Muscle of leg (tissue), 16 donors: ENCODE measurements around the gene NANP. TPM values are rescaled to one million over a fixed set of nuclear protein-coding genes. Genes with fewer than 3 reads are reported as not detected.
"Not testable (repeated sequence)": the region's sequence is repeated elsewhere in the genome, so short reads cannot be mapped to it uniquely, and the experiment has no call there.

Experiments used
- DNase-seq: peaks from one replicate; pipeline ENCODE4 v3.0.0; 2013
- H3K27ac ChIP-seq: one replicate; pipeline ENCODE4 v1.5.1; 2013; ENCODE audit warnings: mild to moderate bottlenecking, low read length, control low read depth
- H3K27me3 ChIP-seq: one replicate; pipeline ENCODE4 v1.6.1; 2013; ENCODE audit warnings: low read length; ENCODE audit not compliant: control insufficient read depth, insufficient read depth
- H3K36me3 ChIP-seq: one replicate; pipeline ENCODE4 v1.6.1; 2013; ENCODE audit warnings: low read length; ENCODE audit not compliant: control insufficient read depth, insufficient read depth
- H3K4me1 ChIP-seq: one replicate; pipeline ENCODE4 v1.6.1; 2013; ENCODE audit warnings: low read length; ENCODE audit not compliant: control insufficient read depth, insufficient read depth
- H3K4me3 ChIP-seq: one replicate; pipeline ENCODE4 v1.5.1; 2013; ENCODE audit warnings: low read length, control low read depth
- H3K9me3 ChIP-seq: replicated peaks from 2 replicates; pipeline ENCODE4 v1.6.1; 2013; ENCODE audit warnings: low read depth, low read length; ENCODE audit not compliant: control insufficient read depth
- WGBS: methylation state at CpG from one replicate; pipeline ENCODE4 v1.1.5; 2013; ENCODE audit warnings: missing lambda C conversion rate; ENCODE audit not compliant: insufficient coverage; 5-methylcytosine and 5-hydroxymethylcytosine counted together
- long read RNA-seq, 11 donors: transcript quantifications; one replicate each; lab custom pipeline, GENCODE V29; 2026
- polyA plus RNA-seq, 8 donors: library from polyadenylated mRNA; unstranded; fragments of 120-200 nt; gene quantifications; one replicate each; pipeline versions ENCODE4 v1.2.1 to v1.2.3, GENCODE V29; 2013; ENCODE audit warnings: inconsistent platforms in 1 of 8, low replicate concordance in 1 of 8; ENCODE audit not compliant: insufficient read length in 8 of 8, insufficient read depth in 1 of 8
- total RNA-seq: library from RNA; stranded (reverse); fragments of 120-200 nt; gene quantifications from one replicate; pipeline ENCODE4 v1.2.4, GENCODE V29; 2013

Gene NANP, protein sequence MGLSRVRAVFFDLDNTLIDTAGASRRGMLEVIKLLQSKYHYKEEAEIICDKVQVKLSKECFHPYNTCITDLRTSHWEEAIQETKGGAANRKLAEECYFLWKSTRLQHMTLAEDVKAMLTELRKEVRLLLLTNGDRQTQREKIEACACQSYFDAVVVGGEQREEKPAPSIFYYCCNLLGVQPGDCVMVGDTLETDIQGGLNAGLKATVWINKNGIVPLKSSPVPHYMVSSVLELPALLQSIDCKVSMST
- 3.6 TPM for total RNA-seq
- 1 to 10 TPM; 2.7 to 4.4 (median 3.7) TPM for polyA plus RNA-seq
- long read RNA-seq, donor 1, result 0 reads
- long read RNA-seq, donor 2, result 0 reads
- long read RNA-seq, donor 3, partial matches to known transcripts, result 0 of 3 reads
- long read RNA-seq, donor 3, other reads (novel, unspliced or antisense), result 0 of 3 reads
- long read RNA-seq, donor 4, transcript NANP-201 (2 exons, 3,964 nt), result major isoform, 5 of 5 reads
- long read RNA-seq, donor 4, partial matches to known transcripts, result 0 of 5 reads
- long read RNA-seq, donor 4, other reads (novel, unspliced or antisense), result 0 of 5 reads
- long read RNA-seq, donor 5, partial matches to known transcripts, result 0 of 4 reads
- long read RNA-seq, donor 5, other reads (novel, unspliced or antisense), result 0 of 4 reads
- long read RNA-seq, donor 6, partial matches to known transcripts, result 0 of 3 reads
- long read RNA-seq, donor 6, other reads (novel, unspliced or antisense), result 0 of 3 reads
- long read RNA-seq, donor 7, partial matches to known transcripts, result 0 of 1 reads
- long read RNA-seq, donor 7, other reads (novel, unspliced or antisense), result 0 of 1 reads
- long read RNA-seq, donor 8, partial matches to known transcripts, result 0 of 3 reads
- long read RNA-seq, donor 8, other reads (novel, unspliced or antisense), result 0 of 3 reads
- long read RNA-seq, donor 9, partial matches to known transcripts, result 0 of 1 reads
- long read RNA-seq, donor 9, other reads (novel, unspliced or antisense), result 0 of 1 reads
- long read RNA-seq, donor 10, partial matches to known transcripts, result 0 of 1 reads
- long read RNA-seq, donor 10, other reads (novel, unspliced or antisense), result 0 of 1 reads
- long read RNA-seq, donor 11, partial matches to known transcripts, result 0 of 3 reads
- long read RNA-seq, donor 11, other reads (novel, unspliced or antisense), result 0 of 3 reads

DNA sequence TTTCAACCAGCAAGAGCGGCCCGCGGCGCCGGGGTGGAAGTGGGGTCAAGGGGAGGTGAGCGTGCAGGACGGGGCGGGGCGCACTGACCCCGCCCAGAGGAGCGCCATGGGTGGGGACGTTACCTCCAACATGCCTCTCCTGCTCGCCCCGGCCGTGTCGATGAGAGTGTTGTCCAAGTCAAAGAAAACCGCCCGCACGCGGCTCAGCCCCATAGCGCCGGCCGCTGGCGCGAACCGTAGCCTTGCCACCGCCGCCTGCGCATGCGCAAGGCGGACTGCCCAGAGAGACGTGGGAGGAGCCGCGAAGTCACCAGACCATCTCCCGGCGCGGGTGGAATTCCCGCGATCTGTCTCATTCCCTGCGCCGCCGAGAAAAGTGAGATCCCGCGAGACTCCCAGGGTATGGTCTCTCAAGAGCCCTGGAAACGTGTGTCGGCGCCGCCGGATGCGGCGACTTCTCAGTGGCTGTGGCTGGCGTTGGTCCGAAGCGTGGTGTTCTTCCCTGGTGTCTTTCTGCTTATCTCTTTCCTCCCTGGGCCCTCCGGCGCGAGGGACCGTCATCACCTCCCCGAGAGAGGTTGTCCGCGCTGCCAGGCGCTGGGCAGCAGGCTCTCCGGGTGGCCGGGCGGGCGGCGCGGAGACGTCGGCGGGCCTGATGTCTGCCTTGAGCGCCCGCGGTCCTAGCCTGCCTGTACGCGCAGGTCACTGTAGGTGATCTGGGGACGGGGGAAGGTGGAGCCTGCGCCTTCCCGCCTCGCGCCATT lies at the start of gene NANP:
Gene NANP, minus strand, starts transcription at position 279 of the 764 bp plus-strand sequence. Its CDS starts 66 bp downstream, at position 213.
- DNase-seq, result peak; percentile 99
- Histone ChIP-seq H3K27ac (peak within 1 kb of the TSS; percentile 86), H3K36me3 (no peaks in the 10 kb centered on the region), H3K27me3 (no peaks in the 10 kb centered on the region), H3K4me1 (peaks cover 9% of the 10 kb centered on the region), H3K4me3 (peak within 1 kb of the TSS; percentile 77), H3K9me3 (no peaks in the 10 kb centered on the region)
- whole genome bisulfite sequencing, result under 1% methylated on average over 79 of the region's 81 CpGs

DNA sequence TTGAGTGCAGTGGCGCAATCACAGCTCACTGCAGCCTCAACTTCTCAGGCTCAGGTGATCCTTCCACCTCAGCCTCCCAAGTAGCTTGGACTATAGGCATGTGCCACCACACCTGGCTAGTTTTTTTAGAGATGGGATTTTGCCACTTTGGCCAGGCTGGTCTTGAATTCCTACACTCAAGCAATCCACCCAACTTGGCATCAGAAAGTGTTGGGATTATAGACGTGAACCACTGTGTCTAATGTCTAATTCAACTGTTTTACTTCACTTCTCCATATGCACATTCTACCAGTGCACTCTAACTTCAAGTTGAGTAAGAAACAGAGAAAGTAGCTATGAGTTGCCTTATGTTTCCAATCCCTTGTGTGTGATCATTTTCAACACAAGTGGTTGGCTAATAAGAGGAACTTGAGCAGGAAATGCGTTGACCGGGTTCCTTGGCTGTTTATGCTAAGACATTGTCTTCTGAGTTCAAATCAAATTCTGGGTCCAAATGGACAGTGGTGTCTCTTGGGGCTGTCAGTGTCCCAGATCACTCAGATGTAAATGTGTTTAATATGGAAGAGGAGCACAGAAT lies 48.9 kb upstream of the NANP start:
- Histone ChIP-seq H3K27ac (no peak overlapping the region), H3K27me3 (no peaks in the 10 kb centered on the region), H3K4me3 (no peak overlapping the region), H3K4me1 (no peaks in the 10 kb centered on the region), H3K9me3 (no peaks in the 10 kb centered on the region), H3K36me3 (peaks cover 41% of the 10 kb centered on the region)
- DNase-seq, result no peak
- 50% methylated on average over 2 of the region's 4 CpGs for WGBS

DNA sequence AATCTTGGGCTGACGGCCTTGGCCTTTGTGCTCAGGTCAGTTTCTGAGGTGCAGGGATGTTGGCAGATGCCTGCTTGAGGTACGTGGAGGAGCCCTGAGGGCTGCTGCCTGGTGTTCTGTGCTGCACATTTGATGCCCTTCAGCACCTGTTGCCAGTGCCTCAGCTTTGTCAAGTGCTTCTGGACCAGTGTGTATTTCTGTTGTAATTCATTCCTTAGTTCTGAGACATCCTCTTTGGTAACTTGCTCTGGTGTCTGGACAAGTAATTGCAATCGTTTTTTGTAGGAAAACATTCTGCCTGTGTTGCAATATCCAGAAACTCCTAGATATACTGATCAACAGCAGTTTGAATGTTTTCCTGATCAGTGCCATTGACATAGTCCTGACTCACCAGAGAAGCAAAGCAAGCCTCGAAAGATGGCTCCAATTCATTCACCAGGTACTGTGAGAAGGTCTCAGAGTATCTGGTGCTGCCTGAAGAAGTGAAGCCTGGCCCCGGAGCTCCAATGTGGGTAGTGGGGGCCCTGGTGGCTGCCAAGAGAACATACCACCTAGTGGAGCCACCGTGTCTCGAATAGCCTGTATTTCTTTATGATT lies 46.1 kb upstream of the NANP start:
- peak; percentile 32 for DNase-seq
- WGBS, result 37% methylated on average over 4 of the region's 7 CpGs
- no peaks in the 10 kb centered on the region for H3K4me1 ChIP-seq

DNA sequence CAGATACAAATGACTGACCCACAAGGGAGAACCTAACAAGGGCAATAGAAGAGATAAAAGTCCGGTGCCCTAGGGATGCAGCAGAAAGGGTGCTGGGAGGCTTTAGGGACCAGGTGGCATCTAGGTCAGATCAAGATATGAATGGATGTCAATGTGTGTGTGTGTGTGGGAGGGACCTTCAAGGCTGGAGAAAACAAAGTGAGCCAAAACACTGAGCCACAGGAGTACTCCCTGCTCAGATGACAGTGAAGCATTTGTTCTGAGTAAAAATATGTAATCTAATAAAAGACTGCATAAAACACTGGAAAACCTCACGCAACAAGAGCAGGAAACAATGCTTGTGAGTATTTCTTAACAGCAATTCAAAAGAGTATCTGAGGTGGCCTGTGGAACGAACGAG lies 44.6 kb upstream of the NANP start:
- Histone ChIP-seq H3K36me3 (peaks cover 6% of the 10 kb centered on the region), H3K9me3 (no peaks in the 10 kb centered on the region), H3K27ac (no peak overlapping the region), H3K4me3 (no peak overlapping the region), H3K27me3 (no peaks in the 10 kb centered on the region), H3K4me1 (no peaks in the 10 kb centered on the region)
- no peak for DNase-seq
- 88% methylated on average over 1 of the region's 4 CpGs for WGBS

More for the DNA sequence above, 46.1 kb upstream of the NANP start:
- Histone ChIP-seq H3K36me3 (peaks cover 21% of the 10 kb centered on the region), H3K4me3 (no peak overlapping the region), H3K9me3 (no peaks in the 10 kb centered on the region), H3K27ac (no peak overlapping the region), H3K27me3 (no peaks in the 10 kb centered on the region)

DNA sequence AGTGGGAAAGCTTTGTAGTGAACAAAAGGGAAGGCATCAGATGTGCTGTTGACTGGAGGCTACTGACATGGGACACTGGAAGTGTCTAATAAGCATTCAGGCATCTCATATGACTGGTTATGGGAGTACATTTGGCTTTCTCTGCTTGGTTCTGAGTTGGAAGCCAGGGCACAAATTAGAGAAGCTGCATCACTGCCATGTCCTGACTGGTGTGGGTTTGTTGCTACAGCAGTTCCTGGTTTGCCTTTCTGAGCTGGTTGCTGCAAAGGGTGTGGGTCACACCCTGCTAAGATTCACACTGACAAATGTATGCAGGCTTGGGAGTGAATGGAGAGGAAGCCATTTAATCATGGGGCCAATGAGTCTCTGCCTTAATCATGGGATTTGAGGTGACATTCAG lies 36.2 kb upstream of the NANP start:
- no peak for DNase-seq
- Histone ChIP-seq H3K27ac (no peak overlapping the region), H3K4me1 (no peaks in the 10 kb centered on the region), H3K4me3 (no peak overlapping the region), H3K27me3 (no peaks in the 10 kb centered on the region), H3K36me3 (no peaks in the 10 kb centered on the region), H3K9me3 (no peaks in the 10 kb centered on the region)

DNA sequence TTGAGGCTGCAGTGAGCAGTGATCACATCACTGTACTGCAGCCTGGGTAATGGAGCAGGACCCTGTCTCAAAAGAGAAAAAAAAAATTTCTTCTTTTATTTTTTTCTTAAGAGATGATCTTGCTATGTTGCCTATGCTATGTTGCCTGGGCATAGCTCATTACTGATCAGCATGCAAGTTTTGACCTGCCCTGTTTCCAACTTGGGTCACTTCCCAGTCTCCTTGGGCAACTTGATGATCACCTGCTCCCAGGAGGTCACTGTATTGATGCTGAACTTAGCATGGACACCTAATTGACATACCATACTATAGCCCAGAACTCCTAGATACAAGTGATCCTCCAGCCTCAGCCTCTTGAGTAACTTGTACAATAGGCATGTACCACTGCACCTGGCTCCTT lies 30.7 kb upstream of the NANP start:
- Histone ChIP-seq H3K27me3 (no peaks in the 10 kb centered on the region), H3K27ac (no peak overlapping the region), H3K4me3 (no peak overlapping the region), H3K36me3 (no peaks in the 10 kb centered on the region), H3K9me3 (no peaks in the 10 kb centered on the region), H3K4me1 (no peaks in the 10 kb centered on the region)
- DNase-seq, result no peak

DNA sequence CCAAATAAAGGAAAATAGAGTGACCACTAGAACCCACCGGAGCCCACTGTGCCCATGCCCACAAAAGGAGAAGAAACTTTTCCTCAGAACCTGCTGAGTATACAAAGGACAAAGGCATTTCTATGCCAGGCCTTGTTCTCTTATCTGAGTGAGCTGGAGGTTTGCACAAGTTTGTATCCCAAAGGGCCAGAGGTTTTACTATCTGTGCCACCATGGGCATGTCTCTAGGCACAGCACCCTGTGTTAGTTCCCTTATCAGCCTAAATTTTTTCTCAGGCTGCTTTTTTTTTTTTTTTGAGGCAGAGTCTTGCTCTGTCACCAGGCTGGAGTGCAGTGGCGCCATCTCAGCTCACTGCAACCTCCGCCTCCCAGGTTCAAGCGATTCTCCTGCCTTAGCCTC lies 29.1 kb upstream of the NANP start:
- H3K9me3 ChIP-seq, H3K27me3 ChIP-seq, H3K36me3 ChIP-seq, H3K4me3 ChIP-seq, H3K27ac ChIP-seq, DNase-seq, H3K4me1 ChIP-seq: not testable (repeated sequence)
- 100% methylated on average over 3 of the region's 4 CpGs for WGBS

DNA sequence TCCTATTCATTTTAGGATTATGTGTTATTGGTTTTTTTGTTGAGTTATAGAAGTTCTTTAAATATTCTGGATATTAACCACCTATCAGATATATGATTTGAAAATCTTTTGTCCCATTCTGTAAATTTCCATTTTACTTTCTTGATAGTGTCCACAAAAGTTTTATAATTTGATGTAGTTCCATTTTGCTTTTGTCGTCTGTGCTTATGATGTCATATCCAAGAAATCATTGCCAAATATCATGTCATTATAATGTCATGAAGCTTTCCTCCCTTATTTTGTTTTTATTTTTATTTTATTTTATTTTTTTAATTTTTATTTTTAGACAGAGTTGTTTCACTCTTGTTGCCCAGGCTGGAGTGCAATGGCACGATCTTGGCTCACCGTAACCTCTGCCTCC lies 21.0 kb upstream of the NANP start:
- Histone ChIP-seq H3K27me3 (no peaks in the 10 kb centered on the region), H3K9me3 (no peaks in the 10 kb centered on the region), H3K4me1 (no peaks in the 10 kb centered on the region), H3K36me3 (peaks cover 2% of the 10 kb centered on the region), H3K27ac (no peak overlapping the region), H3K4me3 (no peak overlapping the region)
- WGBS, result no CpG with 5 or more reads among the region's 3 CpGs
- no peak for DNase-seq

DNA sequence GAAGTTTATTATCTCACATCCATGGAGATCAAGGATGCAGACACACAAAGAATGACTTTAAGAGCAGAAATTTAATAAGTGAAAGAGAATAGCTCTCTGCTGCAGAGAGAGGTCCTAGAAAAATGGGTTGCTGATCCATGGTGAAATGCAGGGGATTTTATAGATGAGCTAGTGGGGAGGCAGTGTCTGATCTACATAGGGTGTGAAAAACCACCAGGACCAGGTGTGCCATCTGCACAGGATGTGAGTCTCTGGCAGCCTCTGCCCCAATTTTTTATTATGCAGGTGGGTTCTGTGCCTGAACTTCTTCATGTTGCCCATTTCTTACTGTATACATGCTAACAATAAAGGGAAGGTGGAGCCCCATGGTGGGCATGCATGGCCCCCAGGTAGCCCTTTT lies 19.9 kb upstream of the NANP start:
- Histone ChIP-seq H3K27me3 (no peaks in the 10 kb centered on the region), H3K4me3 (no peak overlapping the region), H3K4me1 (no peaks in the 10 kb centered on the region), H3K27ac (no peak overlapping the region), H3K36me3 (peaks cover 2% of the 10 kb centered on the region), H3K9me3 (no peaks in the 10 kb centered on the region)
- no peak for DNase-seq
